ENCODE data around the gene PLVAP. TPM values are rescaled to one million over a fixed set of nuclear protein-coding genes. Genes with fewer than 3 reads are reported as not detected.

The PLVAP gene
- total RNA-seq, 4 donors from 2014 or later, result 11.5 to 45.1 (median 18.8) TPM

DNA sequence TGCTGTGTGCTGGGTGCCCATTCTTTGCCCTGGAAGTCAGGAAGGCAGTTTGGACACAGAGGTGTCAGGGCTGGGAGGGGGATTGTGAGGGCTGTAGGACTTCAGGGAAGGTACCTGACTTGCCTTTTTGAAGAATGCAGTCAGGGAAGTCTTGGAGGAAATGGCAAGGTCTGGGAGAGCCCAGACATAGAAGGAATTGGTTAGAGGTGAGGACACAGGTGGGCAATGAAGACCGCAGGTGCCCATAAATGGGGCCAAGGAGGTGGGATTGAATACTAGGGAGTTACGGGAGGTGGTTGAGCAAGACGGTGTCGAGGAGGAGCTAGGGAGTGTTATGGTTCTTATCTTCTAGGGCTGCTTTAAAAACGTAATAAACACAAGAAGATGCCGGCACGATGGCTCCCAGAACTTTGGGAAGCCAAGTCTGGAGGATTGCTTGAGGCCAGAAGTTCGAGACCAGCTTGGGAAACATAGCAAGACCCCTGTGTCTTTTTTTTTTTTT is 69.2 kb downstream of the PLVAP start:
- peak overlapping the region in 3 of 4 donors; percentile 87 to 94 (median 94) for H3K27ac ChIP-seq
- no peak for ATAC-seq
- in situ Hi-C loops (cut with MboI; ENCODE audit: low sequenced_read_pairs in 4 of 4), result no loop called here
- intact Hi-C loops (cut with DNase I; ENCODE audit: low total_unique reads), result no loop called here
- no peaks in the 10 kb centered on the region for H3K36me3 ChIP-seq
- no peaks in the 10 kb centered on the region for H3K9me3 ChIP-seq
- TF ChIP-seq POLR2A (IDR thresholded peaks at IDR 0.05), result no peak
- TF ChIP-seq, protein P1, sequence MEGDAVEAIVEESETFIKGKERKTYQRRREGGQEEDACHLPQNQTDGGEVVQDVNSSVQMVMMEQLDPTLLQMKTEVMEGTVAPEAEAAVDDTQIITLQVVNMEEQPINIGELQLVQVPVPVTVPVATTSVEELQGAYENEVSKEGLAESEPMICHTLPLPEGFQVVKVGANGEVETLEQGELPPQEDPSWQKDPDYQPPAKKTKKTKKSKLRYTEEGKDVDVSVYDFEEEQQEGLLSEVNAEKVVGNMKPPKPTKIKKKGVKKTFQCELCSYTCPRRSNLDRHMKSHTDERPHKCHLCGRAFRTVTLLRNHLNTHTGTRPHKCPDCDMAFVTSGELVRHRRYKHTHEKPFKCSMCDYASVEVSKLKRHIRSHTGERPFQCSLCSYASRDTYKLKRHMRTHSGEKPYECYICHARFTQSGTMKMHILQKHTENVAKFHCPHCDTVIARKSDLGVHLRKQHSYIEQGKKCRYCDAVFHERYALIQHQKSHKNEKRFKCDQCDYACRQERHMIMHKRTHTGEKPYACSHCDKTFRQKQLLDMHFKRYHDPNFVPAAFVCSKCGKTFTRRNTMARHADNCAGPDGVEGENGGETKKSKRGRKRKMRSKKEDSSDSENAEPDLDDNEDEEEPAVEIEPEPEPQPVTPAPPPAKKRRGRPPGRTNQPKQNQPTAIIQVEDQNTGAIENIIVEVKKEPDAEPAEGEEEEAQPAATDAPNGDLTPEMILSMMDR (IDR thresholded peaks at IDR 0.05 in 4 of 5, conservative IDR thresholded peaks at IDR 0.05 in 1 of 5), result no peak
- no peak for DNase-seq
- H3K4me3 ChIP-seq, result no peak overlapping the region
- no peaks in the 10 kb centered on the region for H3K27me3 ChIP-seq
- H3K4me1 ChIP-seq, result peaks cover 37 to 46% of the 10 kb centered on the region in 2 donors

DNA sequence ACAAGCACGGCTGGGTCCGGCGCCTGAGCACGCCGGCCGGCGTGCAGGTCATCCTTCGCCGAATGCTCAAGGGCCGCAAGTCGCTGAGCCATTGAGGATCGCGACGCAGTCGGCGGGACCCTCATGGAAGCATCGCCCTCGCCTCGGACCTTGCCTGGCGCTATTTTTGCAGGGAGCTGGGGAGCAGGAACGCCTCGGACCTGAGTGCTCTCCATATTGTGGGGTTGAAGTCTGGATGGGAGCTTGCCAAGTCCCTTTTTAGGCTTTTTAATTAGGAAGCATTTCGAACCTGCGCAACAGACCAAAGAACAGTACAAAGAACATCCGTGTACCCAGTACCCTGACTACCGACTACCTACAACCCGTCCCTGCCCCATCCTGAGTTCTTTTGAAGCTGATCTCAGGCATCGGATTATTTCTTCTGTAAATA is 70.8 kb downstream of the PLVAP start:
- Histone ChIP-seq H3K27ac (peak overlapping the region; percentile 92 to 94 (median 94)), H3K4me3 (peak overlapping the region; percentile 64 to 83 (median 72)), H3K36me3 (no peaks in the 10 kb centered on the region), H3K9me3 (no peaks in the 10 kb centered on the region), H3K27me3 (no peaks in the 10 kb centered on the region), H3K4me1 (peaks cover 46 to 55% of the 10 kb centered on the region in 2 donors)
- TF ChIP-seq, protein P1 (IDR thresholded peaks at IDR 0.05 in 4 of 5, conservative IDR thresholded peaks at IDR 0.05 in 1 of 5), result no peak
- TF ChIP-seq POLR2A (IDR thresholded peaks at IDR 0.05), result no peak
- in situ Hi-C loops (cut with MboI; ENCODE audit: low sequenced_read_pairs in 4 of 4), result no loop called here
- ATAC-seq (no peak), DNase-seq (no peak)
- intact Hi-C loops (cut with DNase I; ENCODE audit: low total_unique reads), result no loop called here

DNA sequence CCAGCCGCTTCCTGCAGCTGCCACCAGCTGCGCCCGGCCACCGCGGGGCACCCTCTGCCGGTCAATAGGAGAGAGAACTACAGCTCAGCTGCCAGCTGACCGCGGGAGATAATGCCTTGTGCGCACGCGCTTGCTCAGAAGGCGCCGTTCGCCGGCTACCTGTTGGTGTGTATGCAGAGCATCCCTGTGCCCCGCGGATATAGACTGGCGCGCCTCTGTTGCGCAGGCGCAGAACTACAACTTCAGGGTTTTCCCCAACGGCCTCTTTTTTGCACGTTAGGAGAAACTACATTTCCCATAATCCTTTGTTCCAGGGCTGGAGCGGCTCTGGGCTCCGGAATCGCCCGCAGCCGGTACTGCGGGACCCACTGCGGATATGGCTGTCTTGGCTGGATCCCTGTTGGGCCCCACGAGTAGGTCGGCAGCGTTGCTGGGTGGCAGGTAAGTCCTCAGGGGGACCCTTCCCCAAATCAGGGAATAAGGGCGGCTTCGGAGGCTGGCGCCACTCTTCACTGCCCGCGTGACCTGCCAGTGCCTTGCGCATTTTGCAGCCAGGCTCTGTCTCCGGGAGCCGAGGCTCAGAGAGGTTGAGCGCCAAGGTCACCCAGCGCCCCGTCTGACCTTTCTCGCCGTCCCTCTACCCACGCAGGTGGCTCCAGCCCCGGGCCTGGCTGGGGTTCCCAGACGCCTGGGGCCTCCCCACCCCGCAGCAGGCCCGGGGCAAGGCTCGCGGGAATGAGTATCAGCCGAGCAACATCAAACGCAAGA is 71.4 kb downstream of the PLVAP start, which contains the start of gene MRPL34:
MRPL34 (plus strand) TSS at position 356 of the 768 bp plus-strand sequence; CDS start at position 377, 21 bp downstream.
- in situ Hi-C loops (cut with MboI; ENCODE audit: low sequenced_read_pairs in 4 of 4) (no loop called here), intact Hi-C loops (cut with DNase I; ENCODE audit: low total_unique reads) (loop anchor here (1.0 kb wide), 3 partner anchors 38 to 230 kb away; partner anchors contain the start of genes BABAM1, HAUS8 and MYO9B)
- peak; percentile 94 to 98 for DNase-seq
- H3K27ac ChIP-seq, result peak within 1 kb of the TSS; percentile 92 to 94 (median 94)
- peak within 1 kb of the TSS; percentile 64 to 83 (median 72) for H3K4me3 ChIP-seq
- H3K9me3 ChIP-seq, result no peaks in the 10 kb centered on the region
- TF ChIP-seq, protein P1 (IDR thresholded peaks at IDR 0.05 in 4 of 5, conservative IDR thresholded peaks at IDR 0.05 in 1 of 5), result peak; percentile 74 to 86 (median 82)
- peak; percentile 69 to 75 for TF ChIP-seq POLR2A (IDR thresholded peaks at IDR 0.05)
- peaks cover 44 to 52% of the 10 kb centered on the region in 2 donors for H3K4me1 ChIP-seq
- H3K36me3 ChIP-seq, result no peaks in the 10 kb centered on the region
- peak; percentile 69 to 72 for ATAC-seq
- no peaks in the 10 kb centered on the region for H3K27me3 ChIP-seq

DNA sequence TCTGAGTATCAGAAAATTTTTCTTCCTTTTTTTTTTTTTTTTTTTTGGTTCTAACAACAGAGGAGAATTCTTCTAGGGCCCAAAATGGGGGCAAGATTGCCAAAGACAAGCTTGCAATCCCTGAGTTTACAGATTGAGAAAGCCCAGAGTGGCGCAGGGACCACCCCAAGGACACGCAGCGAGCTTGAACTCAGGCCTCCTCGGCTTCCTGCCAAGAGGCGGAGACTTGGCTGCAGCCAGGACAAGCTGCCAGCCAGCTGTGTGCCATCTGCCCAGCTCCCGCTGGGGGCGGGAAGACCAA is 72.0 kb downstream of the PLVAP start:
- Histone ChIP-seq H3K4me3 (peak overlapping the region; percentile 64 to 83 (median 72)), H3K27me3 (no peaks in the 10 kb centered on the region), H3K27ac (peak overlapping the region; percentile 92 to 94 (median 94)), H3K4me1 (peaks cover 38 to 47% of the 10 kb centered on the region in 2 donors), H3K9me3 (no peaks in the 10 kb centered on the region), H3K36me3 (no peaks in the 10 kb centered on the region)
- intact Hi-C loops (cut with DNase I; ENCODE audit: low total_unique reads), result loop anchor here (1.0 kb wide), 3 partner anchors 38 to 230 kb away; partner anchors contain the start of genes BABAM1, HAUS8 and MYO9B
- DNase-seq (no peak), ATAC-seq (no peak)
- no peak for TF ChIP-seq POLR2A (IDR thresholded peaks at IDR 0.05)
- TF ChIP-seq, protein P1 (IDR thresholded peaks at IDR 0.05 in 4 of 5, conservative IDR thresholded peaks at IDR 0.05 in 1 of 5), result no peak
- in situ Hi-C loops (cut with MboI; ENCODE audit: low sequenced_read_pairs in 4 of 4), result no loop called here
